Measurements from ENCODE around the gene C1orf56. TPM values are rescaled to one million over a fixed set of nuclear protein-coding genes. Genes with fewer than 3 reads are reported as not detected.

C1orf56 gene
- total RNA-seq, 5 donors from 2014 or later (not counting 1 experiment from before 2014, with no cell fraction given): 0.61 to 4.8 (median 3.3) TPM

DNA sequence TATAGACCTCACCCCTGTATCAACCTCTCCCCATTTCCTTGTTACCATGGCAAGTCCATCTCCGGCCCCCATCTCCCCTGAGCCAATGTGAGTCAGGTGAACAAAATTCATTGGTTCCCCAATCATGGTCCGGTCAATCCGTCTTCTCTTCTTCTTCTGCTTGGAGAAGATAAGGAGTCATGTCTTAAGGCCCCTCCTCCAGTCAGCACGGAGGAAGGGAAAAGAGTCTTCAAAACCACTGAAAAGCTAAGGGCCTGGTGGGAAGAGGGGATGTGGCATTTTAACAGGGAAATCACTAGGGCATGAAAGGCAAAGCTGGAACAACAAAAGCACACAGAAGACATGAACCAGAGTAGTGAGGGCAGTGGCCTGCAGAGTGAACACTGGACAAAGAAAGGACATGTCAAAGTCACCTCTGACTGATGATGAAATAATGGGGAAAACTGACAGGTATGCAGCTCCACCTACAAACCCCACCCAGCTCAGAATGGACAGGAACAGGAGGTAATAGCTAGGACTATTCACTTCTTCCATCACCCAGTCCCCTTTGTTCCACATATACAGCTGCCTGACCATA lies 7.5 kb downstream of the C1orf56 start:
- DNase-seq (no peak), ATAC-seq (replicated peaks in 1 of 4) (no peak)
- Histone ChIP-seq H3K4me1 (ENCODE audit: control insufficient read depth in 1 of 2, extremely low read depth in 1 of 2, insufficient read depth in 2 of 2, low read length in 2 of 2) (peaks cover 36 to 61% of the 10 kb centered on the region in 2 experiments), H3K36me3 (ENCODE audit: control insufficient read depth in 2 of 2, extremely low read depth in 1 of 2, insufficient read depth in 1 of 2, low read length in 1 of 2) (peaks cover 2 to 60% of the 10 kb centered on the region in 2 donors), H3K27ac (ENCODE audit: low read length) (peak overlapping the region; percentile 92), H3K9me3 (no peaks in the 10 kb centered on the region), H3K27me3 (replicated peaks in 1 of 2; ENCODE audit: control insufficient read depth in 2 of 2, extremely low read depth in 1 of 2, insufficient read depth in 2 of 2, low read length in 1 of 2) (no peaks in the 10 kb centered on the region), H3K4me3 (ENCODE audit: control insufficient read depth in 1 of 2, extremely low read depth in 1 of 2, low read length in 1 of 2) (peak overlapping the region; percentile 78 to 100)
- Mint-ChIP-seq H3K9me3 (no peaks in the 10 kb centered on the region), H3K36me3 (peaks cover 65% of the 10 kb centered on the region), H3K4me1 (peaks cover 68 to 82% (median 76%) of the 10 kb centered on the region in 3 donors), H3K27me3 (no peaks in the 10 kb centered on the region), H3K4me3 (peak overlapping the region; percentile 93 to 99 (median 95)), H3K27ac (peak overlapping the region; percentile 96 to 99)
- POLR2A ChIA-PET: interaction anchor here in 1 of 2 donors (0.6 kb wide), 1 partner anchor 344 kb away, joined by 3 read pairs; no protein-coding TSS in a partner anchor
- CTCF ChIA-PET: interaction anchor here in 1 of 2 donors (0.5 to 2.0 kb wide), 2 partner anchors 8 to 25 kb away, joined by 3 to 7 read pairs; partner anchors contain the start of gene C1orf56
- 40% methylated on average over 1 of the region's 4 CpGs for WGBS (ENCODE audit: insufficient coverage)

DNA sequence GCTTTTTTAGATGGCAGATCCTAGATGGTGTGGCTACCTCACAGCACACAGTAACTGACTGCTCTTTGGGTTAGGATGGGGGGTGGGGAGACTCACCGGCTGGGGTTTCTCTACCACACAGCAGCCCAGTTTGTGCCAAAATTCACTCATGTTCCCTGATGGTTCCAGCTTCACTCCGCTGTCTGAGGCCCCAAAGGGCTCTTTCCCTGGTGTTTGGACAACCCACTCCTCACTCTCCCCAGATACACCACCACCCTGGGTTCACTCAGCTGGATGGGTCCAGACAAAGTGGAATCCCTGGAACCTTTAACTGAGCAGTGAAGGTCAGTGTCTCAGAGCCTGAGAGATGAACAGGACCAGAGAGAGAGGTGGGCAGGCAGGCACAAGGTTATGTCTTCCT lies 8.0 kb downstream of the C1orf56 start:
- Histone ChIP-seq H3K9me3 (no peaks in the 10 kb centered on the region), H3K4me1 (ENCODE audit: control insufficient read depth in 1 of 2, extremely low read depth in 1 of 2, insufficient read depth in 2 of 2, low read length in 2 of 2) (peaks cover 36 to 66% of the 10 kb centered on the region in 2 experiments), H3K27me3 (replicated peaks in 1 of 2; ENCODE audit: control insufficient read depth in 2 of 2, extremely low read depth in 1 of 2, insufficient read depth in 2 of 2, low read length in 1 of 2) (no peaks in the 10 kb centered on the region), H3K36me3 (ENCODE audit: control insufficient read depth in 2 of 2, extremely low read depth in 1 of 2, insufficient read depth in 1 of 2, low read length in 1 of 2) (peaks cover 2 to 59% of the 10 kb centered on the region in 2 donors), H3K27ac (ENCODE audit: low read length) (peak overlapping the region; percentile 92), H3K4me3 (ENCODE audit: control insufficient read depth in 1 of 2, extremely low read depth in 1 of 2, low read length in 1 of 2) (peak overlapping the region; percentile 78 to 100)
- H3K9me3 Mint-ChIP-seq: no peaks in the 10 kb centered on the region
- CTCF ChIA-PET: interaction anchor here in 1 of 2 donors (0.5 to 2.0 kb wide), 2 partner anchors 9 to 26 kb away, joined by 3 to 7 read pairs; partner anchors contain the start of gene C1orf56
- peak overlapping the region; percentile 93 to 99 (median 95) for H3K4me3 Mint-ChIP-seq
- no peaks in the 10 kb centered on the region for H3K27me3 Mint-ChIP-seq
- DNase-seq: no peak
- peaks cover 65% of the 10 kb centered on the region for H3K36me3 Mint-ChIP-seq
- POLR2A ChIA-PET: interaction anchor here (0.5 to 1.0 kb wide), 4 partner anchors 12 to 34 kb away, joined by 3 to 4 read pairs (median 3); no protein-coding TSS in a partner anchor
- H3K27ac Mint-ChIP-seq: peak overlapping the region; percentile 96 to 99
- no CpG with 5 or more reads among the region's 2 CpGs for WGBS (ENCODE audit: insufficient coverage)
- peaks cover 68 to 82% (median 76%) of the 10 kb centered on the region in 3 donors for H3K4me1 Mint-ChIP-seq
- no peak for ATAC-seq (replicated peaks in 1 of 4)

DNA sequence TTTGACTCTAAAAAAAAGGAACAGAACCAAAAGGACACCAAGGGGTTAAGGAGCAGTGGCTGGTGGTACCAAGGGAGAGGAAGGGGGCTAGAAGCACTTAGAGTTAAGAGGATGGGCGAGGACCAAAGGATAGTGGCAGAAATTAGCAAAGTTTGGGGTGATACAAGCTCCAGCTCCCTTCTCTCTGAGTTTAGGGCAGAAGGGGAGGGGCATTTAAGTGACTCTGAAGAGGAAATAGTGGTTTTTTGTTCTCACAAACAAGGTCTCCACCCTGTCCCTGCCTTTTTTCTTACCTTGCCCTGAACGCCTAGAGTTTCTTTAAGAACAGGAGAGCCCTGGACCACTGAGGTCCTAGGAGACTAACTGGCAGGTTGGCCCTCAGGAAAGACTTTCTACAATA lies 8.6 kb downstream of the C1orf56 start:
- ChIA-PET CTCF (interaction anchor here in 1 of 2 donors (1.4 to 2.0 kb wide), 2 partner anchors 9 kb away, joined by 3 to 7 read pairs; partner anchors contain the start of gene C1orf56), POLR2A (interaction anchor here (0.5 to 1.0 kb wide), 5 partner anchors 12 to 708 kb away, joined by 3 to 4 read pairs (median 3); no protein-coding TSS in a partner anchor)
- H3K27me3 ChIP-seq (replicated peaks in 1 of 2; ENCODE audit: control insufficient read depth in 2 of 2, extremely low read depth in 1 of 2, insufficient read depth in 2 of 2, low read length in 1 of 2): no peaks in the 10 kb centered on the region
- peaks cover 67 to 82% (median 74%) of the 10 kb centered on the region in 3 donors for H3K4me1 Mint-ChIP-seq
- H3K27me3 Mint-ChIP-seq: no peaks in the 10 kb centered on the region
- peaks cover 65% of the 10 kb centered on the region for H3K36me3 Mint-ChIP-seq
- H3K27ac ChIP-seq (ENCODE audit: low read length): peak overlapping the region; percentile 92
- H3K9me3 Mint-ChIP-seq: no peaks in the 10 kb centered on the region
- DNase-seq (peak in 17 of 35 experiments; percentile 21 to 78 (median 37)), ATAC-seq (replicated peaks in 1 of 4) (peak; percentile 50 to 59 (median 58))
- H3K4me3 Mint-ChIP-seq: peak overlapping the region; percentile 93 to 99 (median 95)
- no peaks in the 10 kb centered on the region for H3K9me3 ChIP-seq
- WGBS (ENCODE audit: insufficient coverage): 0% methylated on average over 2 of the region's 2 CpGs
- H3K4me1 ChIP-seq (ENCODE audit: control insufficient read depth in 1 of 2, extremely low read depth in 1 of 2, insufficient read depth in 2 of 2, low read length in 2 of 2): peaks cover 40 to 66% of the 10 kb centered on the region in 2 experiments
- H3K27ac Mint-ChIP-seq: peak overlapping the region; percentile 96 to 99
- peak overlapping the region; percentile 78 to 100 for H3K4me3 ChIP-seq (ENCODE audit: control insufficient read depth in 1 of 2, extremely low read depth in 1 of 2, low read length in 1 of 2)
- H3K36me3 ChIP-seq (ENCODE audit: control insufficient read depth in 2 of 2, extremely low read depth in 1 of 2, insufficient read depth in 1 of 2, low read length in 1 of 2): peaks cover 2 to 56% of the 10 kb centered on the region in 2 donors

GRCh38 chr1:151058692-151059091 lies 11.1 kb downstream of the C1orf56 start:
- no CpG with 5 or more reads among the region's 10 CpGs for WGBS (ENCODE audit: insufficient coverage)
- Histone ChIP-seq H3K27ac (ENCODE audit: low read length) (peak overlapping the region; percentile 92), H3K36me3 (ENCODE audit: control insufficient read depth in 2 of 2, extremely low read depth in 1 of 2, insufficient read depth in 1 of 2, low read length in 1 of 2) (peaks cover 0 to 31% of the 10 kb centered on the region in 2 donors), H3K4me1 (ENCODE audit: control insufficient read depth in 1 of 2, extremely low read depth in 1 of 2, insufficient read depth in 2 of 2, low read length in 2 of 2) (peaks cover 21 to 45% of the 10 kb centered on the region in 2 experiments), H3K9me3 (no peaks in the 10 kb centered on the region), H3K4me3 (ENCODE audit: control insufficient read depth in 1 of 2, extremely low read depth in 1 of 2, low read length in 1 of 2) (peak overlapping the region; percentile 78 to 100), H3K27me3 (replicated peaks in 1 of 2; ENCODE audit: control insufficient read depth in 2 of 2, extremely low read depth in 1 of 2, insufficient read depth in 2 of 2, low read length in 1 of 2) (no peaks in the 10 kb centered on the region)
- Mint-ChIP-seq H3K27ac (peak overlapping the region; percentile 96 to 99), H3K4me1 (peaks cover 52 to 65% (median 52%) of the 10 kb centered on the region in 3 donors), H3K9me3 (no peaks in the 10 kb centered on the region), H3K27me3 (no peaks in the 10 kb centered on the region), H3K4me3 (peak overlapping the region; percentile 93 to 99 (median 95)), H3K36me3 (peaks cover 43% of the 10 kb centered on the region)
- peak in 3 of 35 experiments; percentile 13 to 31 (median 16) for DNase-seq
- no peak for ATAC-seq (replicated peaks in 1 of 4)
- CTCF ChIA-PET: interaction anchor here (0.5 to 3.1 kb wide), 11 partner anchors 8 to 489 kb away, joined by 3 to 22 read pairs (median 5); partner anchors contain the start of genes C1orf56 (in 1 of the 2), GABPB2 (in 1 of the 2) and TNFAIP8L2 (in 1 of the 2)
- POLR2A ChIA-PET: interaction anchor here (1.1 to 1.6 kb wide), 2 partner anchors 9 to 11 kb away, joined by 14 to 16 read pairs; partner anchors contain the start of gene C1orf56 (in 1 of the 2)

- Histone ChIP-seq H3K36me3 (ENCODE audit: control insufficient read depth in 2 of 2, extremely low read depth in 1 of 2, insufficient read depth in 1 of 2, low read length in 1 of 2) (peaks cover 0 to 24% of the 10 kb centered on the region in 2 donors), H3K27ac (ENCODE audit: low read length) (peak within 1 kb of the TSS; percentile 92), H3K4me3 (ENCODE audit: control insufficient read depth in 1 of 2, extremely low read depth in 1 of 2, low read length in 1 of 2) (peak within 1 kb of the TSS; percentile 78 to 100), H3K9me3 (no peaks in the 10 kb centered on the region), H3K4me1 (ENCODE audit: control insufficient read depth in 1 of 2, extremely low read depth in 1 of 2, insufficient read depth in 2 of 2, low read length in 2 of 2) (peaks cover 18 to 39% of the 10 kb centered on the region in 2 experiments), H3K27me3 (replicated peaks in 1 of 2; ENCODE audit: control insufficient read depth in 2 of 2, extremely low read depth in 1 of 2, insufficient read depth in 2 of 2, low read length in 1 of 2) (no peaks in the 10 kb centered on the region)
- POLR2A ChIA-PET: interaction anchor here in 1 of 2 donors (0.6 to 0.7 kb wide), 2 partner anchors 12 to 195 kb away, joined by 4 to 12 read pairs; partner anchors contain the start of gene PSMD4
- CTCF ChIA-PET: interaction anchor here (0.5 to 3.1 kb wide), 11 partner anchors 8 to 873 kb away, joined by 3 to 22 read pairs (median 4); partner anchors contain the start of genes C1orf56 (in 1 of the 2), CERS2 (in 1 of the 2) and GABPB2 (in 1 of the 2)
- H3K36me3 Mint-ChIP-seq: peaks cover 39% of the 10 kb centered on the region
- ATAC-seq (replicated peaks in 1 of 4) (peak; percentile 77 to 83 (median 80)), DNase-seq (peak; percentile 68 to 93 (median 81))
- H3K4me3 Mint-ChIP-seq: peak within 1 kb of the TSS; percentile 93 to 99 (median 95)
- H3K27ac Mint-ChIP-seq: peak within 1 kb of the TSS; percentile 96 to 99
- H3K27me3 Mint-ChIP-seq: no peaks in the 10 kb centered on the region
- no peaks in the 10 kb centered on the region for H3K9me3 Mint-ChIP-seq
- WGBS (ENCODE audit: insufficient coverage): under 1% methylated on average over 41 of the region's 58 CpGs
- peaks cover 46 to 59% (median 46%) of the 10 kb centered on the region in 3 donors for H3K4me1 Mint-ChIP-seq
Observed at GRCh38 chr1:151059109-151060006, 11.8 kb downstream of the C1orf56 start, which contains the start of gene CDC42SE1. TSS of gene CDC42SE1 (minus strand) at chr1:151059622. CDS start at chr1:151055730, 3,892 bp downstream.
